Glomerular visceral epithelial cell (primary cell): ENCODE data around the gene FBXO36.
A peak's percentile ranks its signal among the peaks of the same experiment; 100 is the strongest.
"Not testable (repeated sequence)": the region's sequence is repeated elsewhere in the genome, so short reads cannot be mapped to it uniquely, and the experiment has no call there.

ENCODE experiments used
- DNase-seq: peaks from one replicate; pipeline ENCODE4 v3.0.0-alpha.2; 2016; ENCODE audit errors: extremely low spot score

FBXO36 gene, protein sequence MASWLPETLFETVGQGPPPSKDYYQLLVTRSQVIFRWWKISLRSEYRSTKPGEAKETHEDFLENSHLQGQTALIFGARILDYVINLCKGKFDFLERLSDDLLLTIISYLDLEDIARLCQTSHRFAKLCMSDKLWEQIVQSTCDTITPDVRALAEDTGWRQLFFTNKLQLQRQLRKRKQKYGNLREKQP

DNA sequence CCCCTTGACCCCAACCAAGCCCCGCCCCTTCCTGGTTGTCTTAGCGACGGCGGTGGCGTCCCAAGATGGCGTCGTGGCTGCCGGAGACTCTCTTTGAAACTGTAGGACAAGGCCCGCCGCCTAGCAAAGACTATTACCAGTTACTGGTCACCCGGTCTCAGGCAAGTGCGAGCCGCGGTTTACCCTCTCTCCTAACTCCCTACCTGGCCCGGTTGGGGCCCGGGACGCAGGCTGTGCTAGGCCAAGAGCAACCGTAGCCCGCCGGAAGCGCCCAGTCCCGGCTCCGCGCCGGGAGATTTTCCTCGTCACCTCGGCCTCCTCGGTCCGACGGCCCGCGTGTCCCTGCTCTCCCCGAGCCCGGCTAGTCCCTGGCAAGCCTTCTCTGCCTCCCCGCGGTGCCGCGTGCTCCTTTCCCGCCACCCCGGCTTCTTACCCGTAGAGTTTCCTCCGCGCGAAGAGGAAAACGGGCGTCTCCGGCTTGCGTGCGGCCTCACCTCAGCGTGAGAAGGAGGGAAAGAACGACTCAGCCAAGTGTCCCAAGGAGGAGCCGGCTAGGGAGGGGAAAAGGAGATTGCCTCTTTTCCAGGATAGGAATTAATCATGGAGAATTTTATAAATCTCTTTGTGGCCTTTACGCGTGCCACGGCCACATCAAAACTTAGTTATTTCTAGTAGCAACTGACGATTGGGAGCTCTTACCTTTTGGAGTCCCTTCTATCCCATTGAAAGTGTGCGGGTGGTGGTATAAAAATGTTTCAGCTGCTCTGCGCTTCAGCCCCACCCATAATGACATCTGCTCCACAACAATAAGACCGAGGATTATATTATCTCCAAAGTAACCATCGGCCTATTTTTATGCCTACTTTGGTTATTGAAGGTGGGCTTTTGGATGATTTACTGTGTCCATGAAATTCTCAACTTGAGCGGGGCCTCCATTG lies at the start of gene FBXO36:
FBXO36 (plus strand) TSS at position 55 of the 938 bp plus-strand sequence; CDS start at position 66, 11 bp downstream.
- DNase-seq = peak; percentile 59

GRCh38 chr2:229873123-229873581 lies 49.2 kb upstream of the FBXO36 start:
- peak; percentile 15 for DNase-seq

DNA sequence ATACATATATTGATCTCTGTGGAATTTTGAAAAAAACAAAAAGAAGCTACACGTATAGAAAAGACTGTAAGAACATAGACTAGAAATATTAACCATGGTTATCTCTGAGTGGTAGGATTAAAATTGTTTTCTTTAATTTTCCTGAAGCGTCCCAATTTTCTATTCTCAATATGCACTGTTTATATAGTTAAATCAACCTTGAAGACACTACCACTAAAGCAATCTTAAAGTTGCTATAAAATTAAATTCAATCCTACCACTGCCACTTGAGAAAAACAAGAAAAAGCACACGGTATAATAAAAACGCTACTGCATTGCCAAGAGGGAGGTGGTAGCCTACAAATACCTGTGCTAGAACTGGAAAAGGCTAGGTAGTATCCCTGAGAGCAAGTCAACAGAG lies 47.7 kb upstream of the FBXO36 start:
- DNase-seq = no peak

DNA sequence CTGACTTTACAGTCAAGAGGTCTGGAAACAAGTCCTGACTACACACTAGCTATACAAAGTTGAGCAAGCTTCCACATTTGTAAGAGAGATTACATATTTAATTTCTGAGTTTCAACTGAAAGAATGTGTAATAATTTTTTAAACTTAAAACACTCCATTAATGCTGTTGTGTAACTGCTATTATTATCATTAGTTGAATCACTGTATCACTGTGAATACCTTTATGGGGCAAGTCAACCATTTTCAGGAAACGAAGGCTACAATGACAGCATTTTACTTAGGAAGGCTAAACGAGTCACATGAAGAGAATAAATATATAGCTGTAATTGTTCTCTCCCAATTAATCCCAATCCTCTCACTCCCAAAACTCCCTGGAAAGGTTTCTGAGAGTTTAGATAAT lies 46.8 kb upstream of the FBXO36 start:
- no peak for DNase-seq

GRCh38 chr2:229879191-229879950 lies 42.9 kb upstream of the FBXO36 start:
- DNase-seq = no peak

DNA sequence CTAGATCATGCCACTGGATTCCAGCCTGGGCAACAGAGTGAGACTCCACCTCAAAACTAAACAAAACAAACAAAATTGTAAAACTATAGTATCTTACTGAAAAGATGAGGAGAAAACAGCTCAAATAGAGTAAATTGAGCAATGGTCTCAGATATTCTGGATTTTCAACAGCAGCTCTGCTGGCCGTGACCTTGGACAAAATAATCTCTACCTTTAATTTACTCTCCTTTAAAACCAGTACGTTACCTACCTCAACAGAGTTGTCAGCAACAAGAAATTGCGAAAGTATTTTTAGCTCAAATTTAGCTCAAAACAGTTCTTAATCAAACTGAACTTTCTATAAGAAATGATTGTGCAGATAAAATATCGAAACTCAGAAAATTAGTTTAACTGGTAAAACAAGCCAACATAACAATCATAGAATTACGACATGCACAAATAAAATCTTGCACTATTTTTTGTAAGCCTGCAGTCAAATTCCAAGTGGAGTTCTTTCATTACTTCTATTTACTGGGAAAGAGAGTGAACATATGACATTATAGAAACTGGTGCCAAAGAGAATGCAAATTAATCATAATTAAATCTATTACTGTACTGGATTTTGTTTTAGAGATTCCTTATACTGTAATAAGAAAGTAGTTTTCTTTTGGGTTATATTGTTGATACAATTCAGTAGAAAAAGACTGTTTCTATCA lies 41.3 kb upstream of the FBXO36 start:
- no peak for DNase-seq

DNA sequence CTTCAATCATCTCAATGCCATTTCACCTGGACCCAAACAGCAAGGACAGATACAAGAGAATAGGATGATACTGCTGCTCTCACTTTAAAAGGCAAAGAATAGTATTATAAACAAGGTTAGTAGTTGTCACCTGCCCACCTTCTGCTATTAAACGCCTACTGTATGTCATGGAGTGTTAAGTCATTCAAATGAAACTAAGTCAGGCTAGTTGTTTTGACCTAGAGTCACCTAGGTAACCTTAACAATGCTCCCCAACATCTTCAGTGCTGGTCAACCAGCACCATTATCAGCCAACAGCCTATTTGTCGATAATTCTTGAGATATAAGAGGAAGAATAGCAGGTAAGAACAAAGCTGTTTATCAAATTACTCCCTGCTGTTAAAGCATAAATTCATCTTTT lies 39.7 kb upstream of the FBXO36 start:
- no peak for DNase-seq

DNA sequence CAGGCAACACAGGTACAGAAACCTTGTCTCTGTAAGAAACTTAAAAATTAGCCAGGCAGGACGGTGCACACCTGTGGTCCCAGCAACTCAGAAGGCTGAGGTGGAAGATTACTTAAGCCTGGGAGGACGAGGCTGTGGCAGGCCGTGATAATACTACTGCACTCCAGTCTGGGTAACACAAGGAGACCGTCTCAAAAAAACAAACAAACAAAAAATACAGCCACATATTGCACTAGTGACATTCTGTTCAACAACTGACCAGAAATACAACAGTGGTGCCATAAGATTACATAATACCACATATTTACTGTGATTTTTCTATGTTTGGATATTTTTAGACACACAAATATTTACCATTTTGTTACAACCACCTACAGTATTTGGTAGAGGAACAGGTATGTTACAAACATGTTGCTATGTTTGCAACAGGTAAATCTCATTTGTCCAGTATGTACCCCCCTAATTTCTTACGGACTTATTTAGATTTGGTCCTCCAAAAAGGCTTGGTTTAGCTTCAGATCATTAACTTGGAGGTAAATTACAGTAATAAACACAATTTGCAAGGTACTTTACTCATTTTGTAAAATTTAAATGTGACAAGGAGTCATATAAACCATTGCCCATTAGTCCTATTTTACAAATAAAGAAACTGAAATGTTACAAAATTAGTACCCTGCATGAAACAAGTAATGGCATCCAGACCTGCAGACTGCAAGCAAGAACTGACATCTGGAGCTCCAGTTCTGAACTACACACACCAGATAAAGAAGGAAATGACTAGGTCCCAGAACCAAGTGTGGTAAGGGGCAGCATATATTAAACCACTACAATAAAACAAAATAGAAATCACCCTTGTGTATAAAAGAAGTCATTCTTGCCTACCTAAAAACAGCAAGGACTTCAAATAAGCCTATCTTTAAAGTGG lies 37.3 kb upstream of the FBXO36 start:
- DNase-seq = no peak

DNA sequence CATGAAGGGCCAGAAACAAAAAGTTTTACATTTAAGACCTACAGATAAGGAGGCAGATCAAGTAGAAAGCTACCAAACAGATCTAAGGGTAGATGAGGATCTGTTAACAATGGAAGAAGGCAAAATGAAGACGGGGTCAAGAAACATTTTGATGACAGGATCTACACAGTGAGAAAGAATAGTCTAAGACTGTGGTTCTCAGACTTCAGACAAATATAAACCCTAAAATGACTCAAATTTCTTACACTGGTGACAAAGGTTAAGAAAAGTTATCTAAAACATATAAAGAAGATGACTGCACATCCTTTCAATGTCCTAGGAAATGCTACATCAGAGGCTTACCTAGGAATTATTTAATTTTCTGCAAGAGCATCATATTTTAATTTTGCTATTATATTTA lies 34.9 kb upstream of the FBXO36 start:
- no peak for DNase-seq

GRCh38 chr2:229888031-229888430 lies 34.3 kb upstream of the FBXO36 start:
- no peak for DNase-seq

GRCh38 chr2:229889023-229889422 lies 33.3 kb upstream of the FBXO36 start:
- no peak for DNase-seq

DNA sequence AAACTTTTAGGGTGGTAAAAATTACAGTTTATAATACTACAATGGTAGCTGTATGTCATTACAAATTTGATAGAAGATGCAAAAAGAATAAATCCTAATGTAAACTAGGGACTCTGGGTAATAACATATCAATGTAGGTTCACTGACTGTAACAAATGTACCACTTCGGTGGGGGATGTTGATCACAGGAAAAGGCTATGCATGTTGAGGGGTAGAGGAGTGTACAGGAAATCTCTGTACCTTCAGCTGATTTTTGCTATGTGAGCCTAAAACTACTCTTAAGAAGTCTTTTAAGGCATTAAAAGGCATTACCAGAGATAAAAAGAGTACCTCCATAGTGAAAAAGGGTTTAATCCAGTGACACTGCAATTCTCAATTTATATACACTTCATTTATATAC lies 25.4 kb upstream of the FBXO36 start:
- no peak for DNase-seq

DNA sequence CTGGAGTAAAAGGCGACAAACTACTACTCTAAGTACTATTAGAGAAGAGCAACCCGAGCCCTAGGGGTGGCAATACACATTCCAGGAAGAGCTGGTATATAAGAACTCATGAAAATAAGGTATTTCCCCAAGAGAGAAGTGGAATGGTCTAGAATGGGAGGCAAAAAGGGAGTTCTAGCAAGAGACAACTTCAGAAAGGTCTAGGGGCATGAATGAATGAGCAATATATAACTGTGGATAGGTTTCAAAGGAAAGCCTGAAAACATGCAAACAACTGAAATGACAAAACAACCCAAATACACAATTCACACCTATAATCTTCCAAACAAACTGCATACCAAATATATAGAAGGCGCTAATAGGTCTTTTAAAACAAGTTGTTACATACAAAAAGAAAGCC lies 22.7 kb upstream of the FBXO36 start:
- DNase-seq = no peak

DNA sequence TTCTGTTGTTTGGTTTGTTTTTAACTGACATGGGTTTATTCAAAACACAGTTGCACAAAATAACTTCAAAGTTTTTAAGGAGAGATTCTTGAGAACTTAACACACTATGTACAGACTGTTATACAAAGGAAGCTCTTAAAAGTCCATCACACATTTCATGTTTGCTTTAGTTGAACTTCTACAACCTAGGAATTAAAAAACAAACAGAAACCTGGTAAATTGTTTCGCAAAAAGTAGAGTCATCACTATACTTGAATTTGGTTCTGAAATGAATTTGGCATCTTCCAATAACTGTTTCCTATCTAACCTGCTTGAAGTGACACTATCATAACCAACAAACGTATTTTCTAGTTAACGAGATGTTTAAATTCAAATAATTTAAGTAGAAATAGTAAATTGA lies 22.3 kb upstream of the FBXO36 start:
- no peak for DNase-seq

GRCh38 chr2:229900514-229900913 lies 21.8 kb upstream of the FBXO36 start:
- DNase-seq = not testable (repeated sequence)

GRCh38 chr2:229901819-229902218 lies 20.5 kb upstream of the FBXO36 start:
- peak; percentile 77 for DNase-seq

DNA sequence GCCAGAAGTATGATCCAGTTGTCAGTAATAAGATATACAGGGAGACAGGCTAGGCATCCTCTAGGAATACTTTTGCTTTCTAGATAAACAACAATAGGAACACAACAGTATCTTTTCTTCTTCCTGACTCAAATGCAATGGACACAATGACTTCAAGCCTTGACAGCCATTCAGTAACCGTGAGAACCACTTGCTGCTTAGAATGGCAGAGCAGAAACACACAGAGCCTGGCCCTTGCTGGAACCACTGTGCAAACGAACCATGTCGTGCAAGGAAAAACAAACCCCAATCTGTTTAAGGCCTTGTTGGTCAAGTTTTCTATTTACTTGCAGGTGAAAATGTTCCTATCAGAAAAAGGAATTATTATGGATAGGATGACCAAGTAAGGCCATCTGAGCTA lies 19.3 kb upstream of the FBXO36 start:
- DNase-seq = no peak

- no peak for DNase-seq
These were observed 16.7 kb upstream of the FBXO36 start for GRCh38 chr2:229905601-229906000.

- DNase-seq = no peak
These were observed 13.2 kb upstream of the FBXO36 start for GRCh38 chr2:229909090-229909489.

GRCh38 chr2:229910147-229910831 lies 12.0 kb upstream of the FBXO36 start:
- no peak for DNase-seq
